ENCODE results near the gene ZNF280D.

DNA sequence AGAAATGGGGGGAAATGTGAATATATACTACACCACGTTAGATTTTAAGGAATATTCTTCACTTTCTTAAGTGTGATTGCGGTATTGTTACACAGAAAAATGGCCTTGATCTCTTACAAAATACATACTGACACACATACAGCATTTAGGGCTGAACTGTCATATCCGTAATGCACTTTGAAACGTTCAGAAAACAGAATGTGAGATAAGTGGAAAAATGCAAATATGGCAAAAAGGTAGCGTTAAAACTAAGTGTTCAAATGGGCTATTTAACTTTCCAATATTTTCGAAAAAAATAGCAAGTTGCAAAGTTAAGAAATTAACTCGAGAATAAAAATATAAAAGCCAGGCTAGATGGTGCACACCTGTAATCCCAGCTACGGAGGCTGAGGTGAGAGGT lies 1.8 kb downstream of the ZNF280D start:
- TF ChIP-seq, protein P1, sequence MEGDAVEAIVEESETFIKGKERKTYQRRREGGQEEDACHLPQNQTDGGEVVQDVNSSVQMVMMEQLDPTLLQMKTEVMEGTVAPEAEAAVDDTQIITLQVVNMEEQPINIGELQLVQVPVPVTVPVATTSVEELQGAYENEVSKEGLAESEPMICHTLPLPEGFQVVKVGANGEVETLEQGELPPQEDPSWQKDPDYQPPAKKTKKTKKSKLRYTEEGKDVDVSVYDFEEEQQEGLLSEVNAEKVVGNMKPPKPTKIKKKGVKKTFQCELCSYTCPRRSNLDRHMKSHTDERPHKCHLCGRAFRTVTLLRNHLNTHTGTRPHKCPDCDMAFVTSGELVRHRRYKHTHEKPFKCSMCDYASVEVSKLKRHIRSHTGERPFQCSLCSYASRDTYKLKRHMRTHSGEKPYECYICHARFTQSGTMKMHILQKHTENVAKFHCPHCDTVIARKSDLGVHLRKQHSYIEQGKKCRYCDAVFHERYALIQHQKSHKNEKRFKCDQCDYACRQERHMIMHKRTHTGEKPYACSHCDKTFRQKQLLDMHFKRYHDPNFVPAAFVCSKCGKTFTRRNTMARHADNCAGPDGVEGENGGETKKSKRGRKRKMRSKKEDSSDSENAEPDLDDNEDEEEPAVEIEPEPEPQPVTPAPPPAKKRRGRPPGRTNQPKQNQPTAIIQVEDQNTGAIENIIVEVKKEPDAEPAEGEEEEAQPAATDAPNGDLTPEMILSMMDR (conservative IDR thresholded peaks at IDR 0.05), result no peak
- TF ChIP-seq ZFX (IDR thresholded peaks at IDR 0.05), result no peak
